NCI-H82 treated with DMSO at 0.1 percent for 48 hours (cell line): ENCODE data around the gene FASTKD1.
"Not testable (repeated sequence)": the region's sequence is repeated elsewhere in the genome, so short reads cannot be mapped to it uniquely, and the experiment has no call there.

Experiments used
- DNase-seq: peaks from one replicate; lab custom pipeline; 2025; ENCODE audit not compliant: unreplicated experiment; lab: John Stamatoyannopoulos, UW

Gene FASTKD1

DNA sequence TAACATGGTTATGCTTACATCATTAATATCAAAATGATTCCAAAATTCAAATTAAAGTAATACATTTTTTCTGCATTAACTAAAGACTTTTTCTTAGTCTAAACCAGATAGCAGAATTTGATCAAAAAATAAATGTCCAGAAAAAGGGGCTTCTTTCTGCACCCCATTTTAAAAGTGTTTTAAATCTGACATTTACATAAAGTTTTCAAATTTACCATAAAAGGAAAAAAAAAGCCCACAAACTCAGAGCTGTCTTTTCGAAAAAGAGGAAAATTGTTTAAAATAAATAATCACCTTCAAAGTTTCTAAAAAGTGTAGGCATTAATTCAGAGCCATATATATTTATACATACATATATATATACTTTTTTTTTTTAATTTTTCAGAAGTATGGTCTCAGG is 1.5 kb downstream of the FASTKD1 start:
- DNase-seq, result no peak

DNA sequence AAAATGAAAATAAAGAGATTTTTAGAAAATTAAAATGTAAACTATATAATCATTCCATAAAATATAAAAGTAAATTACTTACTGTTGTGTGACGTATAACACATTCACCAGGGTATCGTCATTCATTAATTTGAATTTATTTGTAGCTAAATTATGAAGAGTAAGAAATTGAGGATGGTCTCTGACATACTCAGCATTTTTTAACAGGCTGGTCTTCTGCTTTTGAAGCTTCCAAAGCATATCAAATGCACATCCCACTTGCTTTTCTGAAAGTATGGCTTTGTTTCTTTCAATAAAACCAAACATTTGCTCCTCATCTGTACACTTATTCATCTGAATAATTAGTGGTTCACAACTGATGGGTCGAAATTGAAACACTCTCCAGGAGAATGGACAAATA is 2.1 kb downstream of the FASTKD1 start:
- DNase-seq, result no peak

DNA sequence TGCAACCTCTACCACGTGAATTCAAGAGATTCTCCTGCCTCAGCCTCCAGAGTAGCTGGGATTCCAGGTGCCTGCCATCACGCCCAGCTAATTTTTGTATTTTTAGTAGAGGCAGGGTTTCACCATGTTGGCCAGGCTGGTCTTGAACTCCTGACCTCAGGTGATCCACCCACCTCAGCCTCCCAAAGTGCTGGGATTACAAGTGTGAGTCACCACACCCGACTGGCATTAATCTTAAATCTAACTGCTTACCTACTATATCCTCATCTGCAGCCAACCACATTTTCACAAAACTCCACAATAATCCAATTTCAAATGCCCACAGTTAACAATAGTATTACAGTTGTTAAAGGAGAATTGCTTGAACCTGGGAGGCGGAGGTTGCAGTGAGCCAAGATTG is 2.9 kb downstream of the FASTKD1 start:
- DNase-seq, result peak; percentile 51

DNA sequence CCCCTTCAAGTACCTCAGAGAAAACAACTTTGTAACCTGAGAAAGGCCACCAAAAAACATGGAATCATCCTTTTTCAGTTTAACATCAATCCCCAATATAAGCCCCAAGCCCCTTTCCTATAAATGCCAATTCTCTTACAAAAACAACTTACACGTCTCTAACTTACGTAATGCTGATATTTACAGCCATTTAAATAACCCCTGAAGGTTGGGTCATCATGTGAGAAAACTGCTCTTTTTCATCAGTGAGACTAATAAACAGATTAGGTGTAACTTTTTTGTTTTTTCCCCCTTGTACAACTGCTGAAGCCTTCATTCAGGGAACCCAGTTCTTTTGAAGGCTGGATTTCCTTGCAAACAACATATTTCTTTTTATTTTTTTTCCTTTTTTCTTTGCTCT is 3.7 kb downstream of the FASTKD1 start:
- no peak for DNase-seq

DNA sequence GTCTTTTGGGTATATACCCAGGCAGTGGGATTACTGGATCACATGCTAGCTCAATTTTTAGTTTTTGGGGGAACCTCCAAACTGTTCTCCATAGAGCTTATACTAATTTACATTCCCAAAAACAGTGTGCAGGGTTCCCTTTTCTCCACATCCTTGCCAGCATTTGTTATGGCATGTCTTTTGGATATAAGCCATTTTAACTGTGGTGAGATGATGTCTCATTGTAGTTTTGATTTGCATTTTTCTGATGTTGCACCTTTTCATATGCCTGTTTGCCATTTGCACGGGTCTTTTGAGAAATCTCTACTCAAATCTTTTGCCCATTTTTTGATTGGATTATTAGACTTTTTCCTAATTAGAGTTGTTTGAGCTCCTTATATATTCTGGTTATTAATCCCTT is 8.0 kb downstream of the FASTKD1 start:
- DNase-seq, result no peak

DNA sequence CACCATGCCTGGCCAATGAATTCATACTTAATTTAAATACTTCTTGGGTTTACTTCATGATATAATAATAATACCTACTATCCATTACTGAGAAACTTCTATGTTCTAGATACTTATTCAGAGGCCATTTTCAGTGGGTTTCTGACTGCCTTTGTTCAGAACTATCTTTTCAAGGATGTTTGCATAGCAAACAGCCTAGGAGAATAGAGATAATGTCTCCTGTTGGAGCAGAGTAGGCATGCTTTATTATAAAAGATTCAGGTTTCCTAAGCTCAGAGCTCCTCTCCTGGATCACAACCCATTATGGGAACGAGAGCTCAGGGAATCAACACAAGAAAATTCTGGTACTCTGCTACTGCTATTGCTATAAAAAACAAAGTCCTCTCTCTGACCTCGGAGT is 11.1 kb downstream of the FASTKD1 start:
- DNase-seq, result no peak

DNA sequence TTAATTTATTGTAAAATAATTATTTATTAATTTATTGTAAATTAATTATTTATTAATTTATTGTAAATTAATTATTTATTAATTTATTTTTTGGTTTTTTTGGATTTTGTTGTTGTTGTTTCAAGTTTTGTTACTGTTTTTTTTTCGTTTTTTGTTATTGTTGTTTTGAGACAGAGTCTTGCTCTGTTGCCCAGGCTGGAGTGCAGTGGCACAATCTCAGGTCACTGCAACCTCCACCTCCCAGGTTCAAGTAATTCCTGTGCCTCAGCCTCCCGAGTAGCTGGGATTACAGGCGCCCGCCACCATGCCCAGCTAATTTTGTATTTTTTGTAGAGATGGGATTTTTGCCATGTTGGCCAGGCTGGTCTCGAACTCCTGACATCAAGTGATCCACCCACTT is 11.6 kb downstream of the FASTKD1 start:
- not testable (repeated sequence) for DNase-seq

DNA sequence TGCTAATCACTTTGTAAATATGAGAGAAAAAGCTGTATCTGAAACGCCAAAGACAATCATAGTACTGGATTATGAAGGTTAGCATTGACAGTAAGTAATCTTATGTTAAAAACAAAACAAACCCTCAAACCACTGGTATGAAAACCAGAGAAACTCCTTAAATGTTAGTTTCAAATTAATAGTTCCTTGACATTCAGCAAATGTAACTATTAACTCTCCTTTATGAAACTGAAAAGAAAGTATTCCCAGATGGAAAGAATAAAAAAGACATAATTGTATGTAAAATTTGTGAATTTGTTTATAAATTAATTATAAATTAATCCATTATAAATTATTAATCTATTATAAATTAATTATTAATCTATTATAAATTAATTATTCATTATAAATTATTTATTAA is 12.3 kb downstream of the FASTKD1 start:
- no peak for DNase-seq

DNA sequence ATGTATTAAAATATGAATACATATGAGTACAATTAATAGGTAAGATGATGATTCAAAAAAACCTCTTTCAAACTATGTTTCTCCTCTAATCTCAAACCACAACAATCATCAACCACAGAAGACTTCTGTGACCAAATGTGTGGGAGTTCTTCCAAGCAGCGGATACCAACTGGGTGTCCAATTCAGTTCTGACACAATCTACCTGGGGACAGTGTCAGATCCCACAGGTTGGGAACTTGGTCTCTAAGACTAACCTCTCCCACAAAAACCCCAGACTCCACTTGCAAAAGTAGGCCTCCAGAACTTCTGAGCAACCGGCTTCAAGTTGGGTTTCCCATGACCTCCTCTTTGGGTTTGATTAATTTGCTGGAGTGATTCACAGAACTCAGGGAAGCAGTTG is 26.9 kb downstream of the FASTKD1 start:
- DNase-seq, result no peak

DNA sequence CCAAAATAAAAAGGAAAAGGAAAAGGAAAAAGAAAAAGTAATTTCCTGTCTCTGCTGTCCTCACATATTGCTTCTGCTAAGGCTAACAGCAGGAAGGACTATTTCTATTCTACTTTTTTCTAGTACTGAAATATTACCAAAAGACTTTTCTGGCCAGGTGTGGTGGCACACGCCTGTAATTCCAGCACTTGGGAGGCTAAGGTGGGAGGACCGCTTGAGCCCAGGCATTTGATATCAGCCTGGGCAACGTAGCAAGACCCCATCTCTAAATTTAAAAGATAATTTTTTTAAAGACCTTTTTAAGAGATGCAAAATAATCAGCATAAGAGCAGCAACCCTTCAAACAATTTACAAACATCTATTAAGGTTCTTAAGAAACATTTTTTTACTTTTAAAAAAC is 31.2 kb downstream of the FASTKD1 start:
- DNase-seq, result no peak

DNA sequence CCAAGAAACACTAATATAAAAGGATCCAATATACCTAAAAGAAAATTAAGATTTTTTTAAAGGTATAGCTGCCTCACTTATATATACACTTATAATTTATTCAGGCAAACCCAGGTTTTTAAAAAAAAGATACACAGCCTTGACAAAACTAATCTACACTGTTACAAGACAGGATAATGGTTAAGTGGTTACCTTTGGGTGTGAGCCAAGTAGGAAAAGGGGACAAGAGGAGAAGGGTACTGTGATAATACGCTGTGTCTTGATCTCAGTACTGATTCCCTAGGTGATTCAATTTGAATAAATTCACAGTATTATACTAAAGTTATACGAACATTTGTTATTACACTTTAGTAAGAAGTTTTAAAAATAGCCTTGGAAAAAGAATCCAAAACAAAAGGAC is 33.5 kb downstream of the FASTKD1 start:
- DNase-seq, result no peak

DNA sequence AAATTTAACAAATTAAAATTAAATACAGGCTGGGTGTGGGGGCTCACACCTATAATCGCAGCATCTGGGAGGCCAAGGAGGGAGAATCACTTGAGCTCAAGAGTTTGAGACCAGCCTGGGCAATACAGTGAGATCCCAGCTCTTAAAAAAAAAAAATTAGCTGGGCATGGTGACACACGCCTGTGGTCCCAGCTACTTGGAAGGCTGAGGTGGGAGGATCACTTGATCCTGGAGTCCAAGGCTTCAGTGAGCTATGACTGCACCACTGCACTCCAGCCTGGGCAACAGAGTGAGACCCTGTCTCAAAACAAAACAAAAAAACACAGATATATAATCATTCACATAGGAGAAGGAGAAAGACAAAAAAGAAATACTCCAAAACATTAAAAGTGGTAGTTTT is 34.2 kb downstream of the FASTKD1 start:
- DNase-seq, result not testable (repeated sequence)

DNA sequence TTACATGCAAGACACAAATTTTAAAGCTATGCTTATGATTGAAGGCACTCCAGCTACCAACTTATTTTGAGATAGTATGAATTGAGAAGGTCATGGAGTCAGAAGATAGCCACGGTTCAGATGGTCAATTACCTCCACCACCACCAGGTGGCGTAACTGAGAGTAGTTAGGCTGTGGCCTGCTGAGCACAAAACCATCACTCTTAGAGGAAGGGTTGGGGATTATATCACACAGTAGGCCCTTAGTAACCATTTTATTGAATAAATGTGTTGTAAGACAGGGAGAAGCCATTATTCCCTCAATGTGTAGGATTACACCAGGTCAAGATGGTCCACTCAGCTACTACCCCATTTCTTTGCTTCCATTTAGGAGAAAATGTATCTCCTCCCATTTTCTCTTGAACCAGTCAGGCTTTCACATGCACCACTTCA is 45.4 kb downstream of the FASTKD1 start:
- peak; percentile 32 for DNase-seq

DNA sequence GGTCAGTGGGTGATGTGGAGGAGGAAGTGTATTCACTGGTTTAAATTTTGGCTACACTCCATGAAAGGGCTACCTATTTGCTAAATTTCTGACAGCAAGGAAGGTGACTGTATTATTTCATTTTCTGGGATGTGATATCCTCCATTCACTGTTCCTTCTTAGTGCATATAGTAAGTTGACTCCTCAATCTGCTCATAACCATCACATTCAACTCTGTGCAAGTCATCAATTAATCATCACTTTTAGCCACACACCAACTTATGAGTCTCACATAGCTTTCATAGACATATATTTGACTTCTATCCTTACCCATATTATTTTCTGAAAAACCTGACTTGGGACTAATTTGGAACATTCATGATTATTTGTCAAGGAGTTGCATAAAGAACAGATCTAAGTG is 47.2 kb downstream of the FASTKD1 start:
- no peak for DNase-seq

DNA sequence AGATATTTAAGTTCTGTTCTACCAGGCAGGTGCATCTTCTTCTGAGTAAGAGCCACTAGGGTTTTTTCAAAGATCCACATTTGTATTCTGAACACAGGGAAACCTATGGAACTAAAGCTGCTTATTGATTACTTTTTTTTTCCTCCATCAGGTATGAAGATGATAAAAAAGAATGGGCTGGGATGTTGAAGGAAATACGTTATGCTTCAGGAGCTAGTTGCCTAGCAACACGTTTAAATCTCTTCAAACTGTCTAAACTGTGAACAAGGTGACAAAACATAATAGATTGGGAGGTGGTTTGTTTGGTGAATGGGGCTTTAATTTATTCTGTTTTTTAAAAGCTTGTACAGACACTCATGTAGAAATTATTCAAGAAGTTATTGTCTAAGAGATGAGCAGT is 48.2 kb downstream of the FASTKD1 start:
- no peak for DNase-seq

DNA sequence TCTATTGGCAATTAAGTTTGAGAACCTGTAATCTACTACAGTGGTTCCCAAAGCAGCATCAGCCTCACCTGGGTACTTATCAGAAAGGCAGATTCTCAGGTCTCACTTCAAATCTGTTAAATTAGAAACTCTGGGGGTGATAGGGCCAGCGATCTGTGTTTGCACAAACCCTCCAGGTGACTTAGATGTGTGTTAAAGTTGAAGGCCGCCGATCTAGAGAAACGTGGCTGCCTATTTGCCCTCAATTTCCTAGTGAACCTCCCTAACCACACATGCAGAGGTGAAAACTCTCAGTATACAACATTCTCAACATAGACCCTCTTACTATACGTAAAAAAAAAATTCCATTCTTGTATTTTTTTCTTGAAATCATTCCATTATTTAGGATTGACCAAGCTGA is 50.0 kb downstream of the FASTKD1 start:
- no peak for DNase-seq

DNA sequence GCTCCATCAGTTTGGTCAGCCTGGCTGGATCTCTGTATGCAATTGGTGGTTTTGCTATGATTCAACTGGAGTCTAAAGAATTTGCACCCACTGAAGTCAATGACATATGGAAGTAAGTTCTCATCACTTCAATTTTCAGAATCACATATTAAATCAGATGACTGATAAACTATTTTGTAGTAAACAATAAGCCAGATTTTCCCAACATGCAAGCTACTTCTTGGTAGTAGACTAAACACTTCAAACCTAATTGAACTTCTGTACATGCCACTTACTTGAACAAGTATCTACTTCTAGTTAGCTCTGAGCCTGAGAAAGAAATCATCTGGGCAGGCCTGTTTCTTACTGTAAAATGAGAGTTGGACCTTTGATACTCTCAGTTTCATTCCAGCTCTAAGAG is 52.8 kb downstream of the FASTKD1 start:
- DNase-seq, result no peak

DNA sequence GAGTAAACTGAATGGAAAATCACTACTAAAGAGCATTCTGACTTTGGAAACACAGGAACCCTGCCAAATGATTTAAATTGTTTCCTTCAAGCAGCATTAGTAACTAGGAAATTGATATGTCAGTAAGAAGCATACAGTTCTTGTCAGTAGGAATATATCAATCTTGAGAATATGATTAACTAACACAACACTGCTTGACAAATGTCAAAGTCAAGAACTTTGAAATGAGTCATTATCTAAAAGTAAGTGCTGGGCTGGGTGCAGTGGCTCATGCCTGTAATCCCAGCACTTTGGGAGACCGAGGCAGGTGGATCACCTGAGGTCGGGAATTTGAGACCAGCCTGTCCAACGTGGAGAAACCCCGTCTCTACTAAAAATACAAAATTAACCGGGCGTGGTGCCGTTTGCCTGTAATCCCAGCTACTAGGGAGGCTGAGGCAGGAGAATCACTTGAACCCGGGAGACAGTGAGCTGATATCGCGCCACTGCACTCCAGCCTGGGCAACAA is 57.1 kb downstream of the FASTKD1 start:
- not testable (repeated sequence) for DNase-seq

DNA sequence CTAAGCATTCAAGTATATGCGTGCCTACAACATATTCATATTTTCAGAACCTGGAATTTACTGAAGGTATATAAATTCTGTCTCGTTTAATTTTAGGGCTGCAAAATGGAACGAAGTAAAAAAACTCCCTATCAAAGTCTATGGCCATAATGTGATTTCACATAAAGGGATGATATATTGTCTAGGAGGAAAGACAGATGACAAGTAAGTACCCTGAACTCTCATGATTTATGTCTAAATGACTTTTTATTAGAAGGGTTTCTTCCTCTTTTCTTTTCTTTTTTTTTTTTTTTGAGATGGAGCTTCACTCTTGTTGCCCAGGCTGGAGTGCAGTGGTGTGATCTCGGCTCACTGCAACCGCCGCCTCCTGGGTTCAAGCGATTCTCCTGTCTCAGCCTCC is 58.9 kb downstream of the FASTKD1 start:
- not testable (repeated sequence) for DNase-seq

DNA sequence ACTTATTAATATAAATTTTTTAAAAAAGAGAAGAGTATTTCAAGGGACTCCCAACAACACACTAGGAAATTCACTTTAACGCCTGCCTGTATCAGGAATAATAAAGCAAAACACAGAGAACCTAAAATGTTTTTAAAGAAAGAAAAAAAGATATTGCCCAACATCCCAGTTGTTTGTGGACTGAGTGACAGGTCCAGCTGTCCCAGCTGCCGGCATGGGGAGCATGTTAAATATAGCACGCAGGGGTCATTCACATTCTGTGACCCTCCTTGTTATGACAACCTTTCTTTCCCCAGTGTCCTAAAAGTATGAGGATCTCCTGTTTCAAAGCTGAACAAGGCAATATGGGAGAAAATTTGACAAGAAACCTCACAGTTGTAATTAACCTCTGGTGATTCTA is 59.7 kb downstream of the FASTKD1 start:
- no peak for DNase-seq

DNA sequence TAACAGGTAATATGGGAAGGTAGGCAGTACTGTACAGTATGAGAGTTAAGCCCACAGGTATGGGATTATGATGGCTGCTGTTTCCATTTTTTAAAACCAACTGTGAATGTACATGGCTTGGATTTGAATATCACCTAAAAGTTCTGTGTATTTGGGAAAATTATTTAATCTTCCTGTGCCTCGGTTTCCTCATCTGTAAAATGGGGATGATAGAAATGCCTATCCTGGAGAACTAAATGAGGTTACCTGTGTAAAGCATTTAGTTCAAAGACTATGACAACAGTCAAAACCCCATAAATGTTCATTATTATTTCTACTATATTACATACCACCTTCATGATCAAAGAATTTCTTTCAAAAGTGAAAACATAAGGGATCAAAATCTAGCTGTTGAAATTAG is 60.6 kb downstream of the FASTKD1 start:
- DNase-seq, result no peak

DNA sequence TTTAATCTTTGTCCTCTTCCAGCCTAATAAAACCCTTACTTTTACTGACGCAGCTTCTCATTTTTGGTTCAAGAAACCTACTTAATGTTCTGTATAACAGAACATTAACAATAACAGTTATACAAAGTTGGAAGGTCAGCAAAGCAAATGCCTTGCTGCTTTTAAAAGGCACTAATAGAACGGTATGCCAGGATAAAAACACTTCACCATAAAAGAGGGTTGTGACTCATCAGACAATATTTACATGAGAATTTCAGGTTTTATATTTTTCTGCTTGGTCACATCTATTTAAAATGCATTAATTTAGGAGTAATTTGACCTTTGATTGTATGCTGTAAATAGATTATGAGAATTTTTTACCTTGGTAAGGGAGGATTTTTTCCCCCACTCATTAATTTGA is 61.1 kb downstream of the FASTKD1 start:
- no peak for DNase-seq

DNA sequence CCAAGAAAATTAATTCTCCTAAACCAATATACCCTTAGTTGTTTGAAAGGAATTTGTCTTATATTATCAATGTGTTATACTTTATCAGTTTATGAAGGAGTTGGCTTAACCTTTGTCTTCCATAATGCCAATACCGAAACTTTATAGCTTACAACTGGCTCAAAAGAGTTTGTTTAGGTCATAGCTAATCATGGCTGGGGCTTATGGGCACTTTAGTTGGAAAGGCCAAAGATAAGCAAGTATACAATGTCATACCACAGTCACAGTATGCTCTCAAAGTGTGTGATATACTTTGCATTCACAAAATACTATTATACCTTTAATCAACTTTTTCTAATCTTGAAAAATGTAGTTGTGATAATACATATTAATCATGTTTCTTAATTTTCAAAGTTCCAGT is 61.8 kb downstream of the FASTKD1 start:
- DNase-seq, result no peak

DNA sequence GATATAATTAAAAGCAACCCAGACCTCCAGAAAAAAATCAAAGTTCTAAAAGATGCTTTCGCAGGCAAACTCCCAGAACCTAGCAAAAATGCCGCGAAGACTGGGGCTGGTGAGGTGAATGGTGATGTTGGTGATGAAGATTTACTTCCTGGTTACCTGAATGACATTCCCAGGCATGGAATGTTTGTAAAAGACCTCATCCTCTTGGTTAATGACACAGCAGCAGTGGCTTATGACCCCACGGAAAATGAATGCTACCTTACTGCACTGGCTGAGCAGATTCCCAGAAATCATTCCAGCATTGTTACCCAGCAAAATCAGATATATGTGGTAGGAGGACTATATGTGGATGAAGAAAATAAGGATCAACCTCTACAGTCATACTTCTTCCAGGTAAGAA is 63.2 kb downstream of the FASTKD1 start:
- no peak for DNase-seq
